Epithelial cell of esophagus (primary cell): ENCODE measurements around the gene CCDC192.
"Not testable (repeated sequence)": the region's sequence is repeated elsewhere in the genome, so short reads cannot be mapped to it uniquely, and the experiment has no call there.

Experiments
- DNase-seq: peaks from one replicate; pipeline ENCODE4 v3.0.0; 2010; ENCODE audit warnings: low read depth
- H3K4me3 ChIP-seq: 2 replicates; pipeline ENCODE4 v1.5.1; 2011; ENCODE audit warnings: mild to moderate bottlenecking, low read length, control low read depth
- CTCF ChIP-seq: IDR thresholded peaks from 2 replicates; pipeline ENCODE4 v1.5.1; 2011; ENCODE audit warnings: low read depth, mild to moderate bottlenecking, low read length, control low read depth, inconsistent platforms; ENCODE audit not compliant: insufficient read depth; ENCODE audit errors: missing control alignments

Gene CCDC192

GRCh38 chr5:127774221-127774620 lies 71.0 kb downstream of the CCDC192 start:
- no peak overlapping the region for H3K4me3 ChIP-seq
- no peak for DNase-seq
- TF ChIP-seq CTCF, result no peak

DNA sequence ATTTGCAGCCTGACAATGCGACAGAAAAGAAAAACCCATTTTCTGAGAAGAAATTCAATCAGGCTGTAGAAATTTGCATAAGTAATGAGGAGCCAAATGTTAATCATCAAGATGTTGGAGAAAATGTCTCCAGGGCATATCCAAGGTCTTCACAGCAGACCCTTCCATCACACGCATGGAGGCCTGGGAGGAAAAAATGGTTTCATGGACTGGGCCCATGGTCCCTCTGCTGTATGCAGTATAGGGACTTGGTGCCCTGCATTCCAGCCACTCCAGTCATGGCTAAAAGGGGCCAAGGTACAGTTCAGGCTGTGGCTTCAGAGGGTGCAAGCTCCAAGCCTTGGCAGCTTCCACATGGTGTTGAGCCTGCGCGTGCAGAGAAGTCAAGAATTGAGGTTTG lies 73.3 kb downstream of the CCDC192 start:
- TF ChIP-seq CTCF, result no peak
- no peak for DNase-seq
- H3K4me3 ChIP-seq, result no peak overlapping the region

DNA sequence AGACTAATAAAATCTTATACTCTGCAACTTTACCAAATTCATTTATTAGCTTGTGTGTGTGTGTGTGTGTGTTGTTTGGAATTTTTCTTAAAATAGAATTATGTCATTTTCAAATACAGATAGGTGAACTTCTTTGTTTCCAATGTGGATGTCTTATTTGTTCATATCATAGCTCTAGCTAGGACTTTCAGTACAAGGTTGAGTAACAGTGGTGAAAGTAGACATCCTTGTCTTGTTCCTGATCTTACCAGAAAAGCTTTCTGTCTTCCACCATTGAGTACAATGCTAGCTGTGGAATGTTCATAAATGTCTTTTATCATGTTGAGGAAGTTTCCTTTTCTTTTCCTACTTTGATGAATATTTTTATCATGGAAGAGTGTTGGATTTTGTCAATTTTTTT lies 74.8 kb downstream of the CCDC192 start:
- no peak overlapping the region for H3K4me3 ChIP-seq
- TF ChIP-seq CTCF, result no peak
- DNase-seq, result no peak

DNA sequence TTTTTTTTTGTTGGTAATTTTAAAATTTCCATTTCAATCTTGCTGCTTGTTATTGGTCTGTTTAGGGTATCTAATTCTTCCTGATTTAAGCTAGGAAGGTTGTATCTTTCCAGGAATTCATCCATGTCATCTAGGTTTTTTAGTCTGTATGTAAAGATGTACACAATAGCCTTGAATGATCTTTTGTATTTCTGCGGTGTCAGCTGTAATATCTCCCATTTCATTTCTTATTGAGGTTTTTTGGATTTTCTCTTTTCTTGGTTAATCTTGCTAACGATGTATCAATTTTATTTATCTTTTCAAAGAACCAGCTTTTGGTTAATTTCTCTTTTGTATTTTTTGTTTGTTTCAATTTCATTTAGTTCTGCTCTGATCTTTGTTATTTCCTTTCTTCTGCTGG lies 79.3 kb downstream of the CCDC192 start:
- H3K4me3 ChIP-seq, DNase-seq: not testable (repeated sequence)

DNA sequence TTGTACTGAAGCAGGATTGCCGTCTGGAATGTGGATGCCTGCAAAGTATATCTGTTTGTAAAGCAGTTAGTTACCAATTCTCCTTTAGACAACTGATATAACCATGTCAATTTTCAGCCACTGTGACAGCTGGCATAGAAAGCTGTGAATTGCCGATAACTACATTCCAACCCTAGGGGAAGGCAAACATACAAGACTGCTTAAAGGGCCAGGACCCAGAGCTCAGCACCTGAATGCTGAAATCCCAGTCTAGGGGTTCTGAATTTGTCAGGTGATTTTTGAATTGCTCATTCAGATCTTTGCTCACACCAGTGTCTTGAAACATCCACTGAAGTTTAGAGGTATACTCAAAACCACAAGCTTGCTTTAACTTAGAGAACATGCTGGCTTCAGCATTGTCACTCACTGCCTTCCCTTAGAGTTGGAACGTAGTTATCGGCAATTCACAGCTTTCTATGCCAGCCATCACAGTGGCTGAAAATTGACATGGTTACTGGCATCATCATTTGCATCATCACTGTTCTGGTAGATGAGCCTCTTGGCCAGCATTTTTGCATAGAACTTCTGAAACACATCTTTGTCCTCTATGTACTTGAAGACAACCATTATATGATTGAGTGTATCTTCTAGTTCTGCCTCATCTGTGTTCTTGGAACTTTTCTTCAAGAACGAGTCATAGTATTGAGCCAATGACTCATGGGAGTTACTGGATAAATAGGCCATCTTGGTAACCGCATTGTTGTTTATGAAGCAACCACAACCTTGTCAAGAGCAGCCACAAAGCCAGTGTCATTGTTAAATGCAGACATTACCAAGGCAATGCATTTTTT lies 82.1 kb downstream of the CCDC192 start:
- H3K4me3 ChIP-seq, result no peak overlapping the region
- peak; percentile 90 for DNase-seq
- no peak for TF ChIP-seq CTCF

DNA sequence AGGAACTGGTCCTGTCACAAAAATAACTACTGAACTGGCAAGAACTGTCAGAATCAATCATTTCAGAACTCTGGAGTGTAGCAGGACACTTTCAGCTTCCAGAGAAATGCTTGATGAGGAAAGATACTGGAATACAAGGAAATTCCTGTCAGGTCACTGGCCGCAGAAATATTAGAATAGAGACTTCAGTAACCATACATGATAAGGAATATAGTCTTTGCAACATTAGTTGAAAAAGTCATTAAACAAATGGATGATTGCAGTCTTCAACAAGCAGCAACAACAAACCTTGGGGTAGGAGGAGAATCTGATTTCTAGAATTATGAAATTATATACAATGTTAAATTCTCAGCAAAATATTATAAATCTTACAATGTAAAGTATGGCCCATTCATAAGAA lies 88.2 kb downstream of the CCDC192 start:
- TF ChIP-seq CTCF, result no peak
- DNase-seq, result no peak
- no peak overlapping the region for H3K4me3 ChIP-seq

DNA sequence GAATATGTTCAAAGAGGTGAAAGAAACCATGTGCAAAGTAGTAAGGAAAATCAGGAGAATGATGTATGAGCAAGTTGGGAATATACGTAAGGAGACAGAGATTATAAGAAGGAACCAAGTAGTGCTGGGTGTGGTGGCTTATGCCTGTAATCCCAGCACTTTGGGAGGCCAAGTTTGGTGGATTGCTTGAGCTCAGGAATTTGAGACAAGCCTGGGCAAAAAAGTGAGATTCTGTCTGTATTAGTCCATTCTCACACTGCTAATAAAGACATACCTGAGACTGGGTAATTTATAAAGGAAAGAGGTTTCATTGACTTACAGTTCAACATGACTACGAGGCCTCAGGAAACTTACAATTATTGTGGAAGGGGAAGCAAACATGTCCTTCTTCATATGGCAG lies 88.7 kb downstream of the CCDC192 start:
- peak; percentile 55 for DNase-seq
- not testable (repeated sequence) for H3K4me3 ChIP-seq

- no peak overlapping the region for H3K4me3 ChIP-seq
- no peak for TF ChIP-seq CTCF
Observed at GRCh38 chr5:127793052-127793451, 89.9 kb downstream of the CCDC192 start.

More at GRCh38 chr5:127793052-127793451, 89.9 kb downstream of the CCDC192 start:
- no peak for DNase-seq
